ENCODE data around the gene TCL1A.

GRCh38 chr14:95739356-95739755, 25.4 kb upstream of the TCL1A start:
- no peak for TF ChIP-seq CTCF (IDR thresholded peaks at IDR 0.05)
- TF ChIP-seq POLR2A (IDR thresholded peaks at IDR 0.05) = no peak

All from esophagus squamous epithelium (tissue), 4 donors.